GM23338 (cell line): ENCODE data around the gene CLSTN2. TPM values are rescaled to one million over a fixed set of nuclear protein-coding genes. Genes with fewer than 3 reads are reported as not detected.

Experiments used
- ATAC-seq: fragments of 200-7000 bp; cut with Tn5 transposase; 3 replicates; pipeline ENCODE4 v1.9.1; 2020
- DNase-seq: peaks from one replicate; pipeline ENCODE4 v3.0.0-alpha.2; 2015; ENCODE audit warnings: low spot score
- H2AFZ ChIP-seq: fragments of 200-600 bp; sonication (generic); 2 replicates; pipeline ENCODE4 v1.8.0; 2016; ENCODE audit warnings: antibody characterized with exemption, mild to moderate bottlenecking, moderate library complexity
- H3F3A ChIP-seq: fragments of 200-600 bp; sonication (generic); replicated peaks from 2 replicates; pipeline ENCODE4 v1.8.0; 2017; ENCODE audit warnings: antibody characterized with exemption, mixed run types, low read depth
- H3K27ac ChIP-seq: fragments of 200-600 bp; sonication (generic); 2 replicates; pipeline ENCODE4 v1.6.1; 2016; ENCODE audit warnings: low read depth
- H3K27me3 ChIP-seq: fragments of 200-600 bp; sonication (generic); 2 replicates; pipeline ENCODE4 v1.8.0; 2016; ENCODE audit warnings: mild to moderate bottlenecking, mixed run types, moderate library complexity; ENCODE audit not compliant: insufficient read depth
- H3K36me3 ChIP-seq: fragments of 200-600 bp; sonication (generic); 2 replicates; pipeline ENCODE4 v1.8.0; 2016; ENCODE audit warnings: mild to moderate bottlenecking; ENCODE audit not compliant: insufficient read depth
- H3K4me1 ChIP-seq: fragments of 200-600 bp; sonication (generic); 2 replicates; pipeline ENCODE4 v1.8.0; 2016; ENCODE audit warnings: mild to moderate bottlenecking, moderate library complexity; ENCODE audit not compliant: insufficient read depth
- H3K4me2 ChIP-seq: fragments of 200-600 bp; sonication (generic); 2 replicates; pipeline ENCODE4 v1.7.1; 2017; ENCODE audit warnings: mixed run types
- H3K4me3 ChIP-seq: fragments of 200-600 bp; sonication (generic); 2 replicates; pipeline ENCODE4 v1.6.1; 2016; ENCODE audit warnings: mixed run types
- H3K79me2 ChIP-seq: fragments of 200-600 bp; sonication (generic); replicated peaks from 2 replicates; pipeline ENCODE4 v1.8.0; 2017; ENCODE audit warnings: mild to moderate bottlenecking; ENCODE audit not compliant: insufficient read depth
- H3K9me2 ChIP-seq: fragments of 200-600 bp; sonication (generic); 2 replicates; pipeline ENCODE4 v1.8.0; 2017; ENCODE audit not compliant: insufficient read depth
- H4K20me1 ChIP-seq: fragments of 200-600 bp; sonication (generic); replicated peaks from 2 replicates; pipeline ENCODE4 v1.8.0; 2017; ENCODE audit warnings: mild to moderate bottlenecking; ENCODE audit not compliant: insufficient read depth
- H3K27ac Mint-ChIP-seq: 2 replicates; pipeline ENCODE4 v1.8.0; 2020; ENCODE audit warnings: inconsistent platforms, mild to moderate bottlenecking, moderate library complexity, mixed read lengths
- H3K27me3 Mint-ChIP-seq: 3 replicates; pipeline ENCODE4 v1.8.0; 2022; ENCODE audit warnings: low read depth, mild to moderate bottlenecking, moderate library complexity, mixed read lengths, inconsistent platforms; ENCODE audit not compliant: insufficient read depth, poor library complexity
- H3K36me3 Mint-ChIP-seq: 3 replicates; pipeline ENCODE4 v1.8.0; 2021; ENCODE audit warnings: low read depth, mild to moderate bottlenecking, inconsistent platforms, moderate library complexity, mixed read lengths
- H3K4me1 Mint-ChIP-seq: 3 replicates; pipeline ENCODE4 v1.8.0; 2020; ENCODE audit warnings: mild to moderate bottlenecking, inconsistent platforms, mixed read lengths
- H3K4me3 Mint-ChIP-seq: 3 replicates; pipeline ENCODE4 v1.8.0; 2021; ENCODE audit warnings: moderate library complexity, mild to moderate bottlenecking, inconsistent platforms, mixed read lengths
- H3K9me3 Mint-ChIP-seq: 3 replicates; pipeline ENCODE4 v1.8.0; 2020; ENCODE audit warnings: moderate library complexity, mild to moderate bottlenecking, inconsistent platforms, mixed read lengths
- CREB1 ChIP-seq: fragments of 250-450 bp; sonication (Bioruptor Pico); IDR thresholded peaks from 2 replicates; pipeline ENCODE4 v1.5.0; 2020; ENCODE audit warnings: low read depth, mild to moderate bottlenecking, moderate library complexity
- EZH2 ChIP-seq: fragments of 200-600 bp; sonication (generic); IDR thresholded peaks from one replicate; pipeline ENCODE4 v1.8.0; 2017; ENCODE audit warnings: antibody characterized with exemption, mild to moderate bottlenecking, low read depth; ENCODE audit not compliant: unreplicated experiment
- EZH2phosphoT487 ChIP-seq: fragments of 200-600 bp; sonication (generic); IDR thresholded peaks from one replicate; pipeline ENCODE4 v1.8.1; 2018; ENCODE audit warnings: antibody characterized with exemption; ENCODE audit not compliant: unreplicated experiment
- JUNB ChIP-seq: IDR thresholded peaks from one replicate; pipeline ENCODE4 v1.6.1; 2016; ENCODE audit warnings: antibody characterized with exemption; ENCODE audit not compliant: unreplicated experiment
- NANOG ChIP-seq: IDR thresholded peaks from 2 replicates; pipeline ENCODE4 v1.6.1; 2016; ENCODE audit warnings: antibody characterized with exemption, borderline replicate concordance
- POLR2AphosphoS5 ChIP-seq: IDR thresholded peaks from 2 replicates; pipeline ENCODE4 v1.6.1; 2016; ENCODE audit warnings: antibody characterized with exemption, low read depth
- REST ChIP-seq: IDR thresholded peaks from one replicate; pipeline ENCODE4 v1.6.1; 2018; ENCODE audit warnings: antibody characterized with exemption; ENCODE audit not compliant: unreplicated experiment
- STAT1 ChIP-seq: IDR thresholded peaks from one replicate; pipeline ENCODE4 v1.6.1; 2016; ENCODE audit warnings: antibody characterized with exemption; ENCODE audit not compliant: unreplicated experiment
- ZNF114 ChIP-seq: fragments of 250-450 bp; sonication (Bioruptor Pico); IDR thresholded peaks from 2 replicates; pipeline ENCODE4 v1.5.0; 2020; ENCODE audit warnings: mild to moderate bottlenecking, moderate library complexity
- ZNF331 ChIP-seq: fragments of 250-450 bp; sonication (Bioruptor Pico); IDR thresholded peaks from 2 replicates; pipeline ENCODE4 v1.5.0; 2020; ENCODE audit warnings: low read depth, mild to moderate bottlenecking, moderate library complexity
- ZNF462 ChIP-seq: fragments of 250-450 bp; sonication (Bioruptor Pico); IDR thresholded peaks from 2 replicates; pipeline ENCODE4 v1.5.0; 2020; ENCODE audit warnings: mild to moderate bottlenecking, moderate library complexity
- polyA plus RNA-seq: library from polyadenylated mRNA; unstranded; fragments of >200 nt; fragmentation: Nextera tagmentation; extraction: Ambion mirVana; gene quantifications from 2 replicates; pipeline ENCODE4 v1.2.1, GENCODE V29; 2016
- total RNA-seq: library from RNA; depleted of rRNA; stranded (reverse); fragments of >200 nt; shearing (Covaris generic); gene quantifications from 2 replicates; pipeline ENCODE4 v1.2.3, GENCODE V29; 2014

Gene CLSTN2
- total and polyA plus RNA-seq, 2 experiments from 2014 or later = 0.11 to 0.83 TPM

- TF ChIP-seq REST (no peak), EZH2 (no peak), STAT1 (no peak)
These were observed 486.9 kb downstream of the CLSTN2 start (continued) for GRCh38 chr3:140421884-140422283.

- no peaks in the 10 kb centered on the region for H3K79me2 ChIP-seq
- H3K27me3 ChIP-seq = no peaks in the 10 kb centered on the region
- H3K9me2 ChIP-seq = peaks cover 16% of the 10 kb centered on the region
- Mint-ChIP-seq H3K27me3 (peaks cover 1% of the 10 kb centered on the region), H3K4me3 (no peak overlapping the region), H3K4me1 (peaks cover 13% of the 10 kb centered on the region), H3K36me3 (no peaks in the 10 kb centered on the region), H3K27ac (peak overlapping the region; percentile 88; the same call in 1 of the 2 replicates), H3K9me3 (no peaks in the 10 kb centered on the region; the same call in 2 of the 3 replicates)
- H4K20me1 ChIP-seq = no peaks in the 10 kb centered on the region
- no peak for DNase-seq
- H3K4me1 ChIP-seq = no peaks in the 10 kb centered on the region
- no peaks in the 10 kb centered on the region for H3K36me3 ChIP-seq
- no peak overlapping the region for H2AFZ ChIP-seq
- no peaks in the 10 kb centered on the region for H3F3A ChIP-seq
- H3K4me3 ChIP-seq = no peak overlapping the region
- TF ChIP-seq POLR2AphosphoS5 (no peak), EZH2phosphoT487 (no peak), REST (no peak), ZNF331 (CRISPR knock-in tag) (no peak), ZNF114 (no peak), ZNF462 (CRISPR knock-in tag) (no peak), CREB1 (CRISPR knock-in tag) (no peak), STAT1 (no peak), EZH2 (no peak), NANOG (no peak), JUNB (no peak)
- no peak for ATAC-seq
- no peak overlapping the region for H3K27ac ChIP-seq
- no peak overlapping the region for H3K4me2 ChIP-seq
These were observed 488.2 kb downstream of the CLSTN2 start for GRCh38 chr3:140423146-140423545.
